Frontal cortex (tissue), 4 donors: ENCODE results near the gene NRXN3. TPM values are rescaled to one million over a fixed set of nuclear protein-coding genes. Genes with fewer than 3 reads are reported as not detected.

ENCODE experiments used
- DNase-seq, 2 donors: peaks; one replicate each; pipeline ENCODE4 v3.0.0; 2012; ENCODE audit warnings: low spot score in 2 of 2
- FAIRE-seq: peaks from 2 replicates; lab custom pipeline; 2012; peaks lifted over from hg19 to GRCh38; lab: Jason Lieb, UNC
- total RNA-seq: library from RNA; depleted of rRNA; stranded (reverse); fragments of >200 nt; gene quantifications from one replicate; pipeline ENCODE4 v1.2.3, GENCODE V29; 2014
- donor health status: control.
- donor health status: control.
- donor health status: control.

Gene NRXN3
- total RNA-seq, 1 donor from 2014 or later = 44.8 TPM

DNA sequence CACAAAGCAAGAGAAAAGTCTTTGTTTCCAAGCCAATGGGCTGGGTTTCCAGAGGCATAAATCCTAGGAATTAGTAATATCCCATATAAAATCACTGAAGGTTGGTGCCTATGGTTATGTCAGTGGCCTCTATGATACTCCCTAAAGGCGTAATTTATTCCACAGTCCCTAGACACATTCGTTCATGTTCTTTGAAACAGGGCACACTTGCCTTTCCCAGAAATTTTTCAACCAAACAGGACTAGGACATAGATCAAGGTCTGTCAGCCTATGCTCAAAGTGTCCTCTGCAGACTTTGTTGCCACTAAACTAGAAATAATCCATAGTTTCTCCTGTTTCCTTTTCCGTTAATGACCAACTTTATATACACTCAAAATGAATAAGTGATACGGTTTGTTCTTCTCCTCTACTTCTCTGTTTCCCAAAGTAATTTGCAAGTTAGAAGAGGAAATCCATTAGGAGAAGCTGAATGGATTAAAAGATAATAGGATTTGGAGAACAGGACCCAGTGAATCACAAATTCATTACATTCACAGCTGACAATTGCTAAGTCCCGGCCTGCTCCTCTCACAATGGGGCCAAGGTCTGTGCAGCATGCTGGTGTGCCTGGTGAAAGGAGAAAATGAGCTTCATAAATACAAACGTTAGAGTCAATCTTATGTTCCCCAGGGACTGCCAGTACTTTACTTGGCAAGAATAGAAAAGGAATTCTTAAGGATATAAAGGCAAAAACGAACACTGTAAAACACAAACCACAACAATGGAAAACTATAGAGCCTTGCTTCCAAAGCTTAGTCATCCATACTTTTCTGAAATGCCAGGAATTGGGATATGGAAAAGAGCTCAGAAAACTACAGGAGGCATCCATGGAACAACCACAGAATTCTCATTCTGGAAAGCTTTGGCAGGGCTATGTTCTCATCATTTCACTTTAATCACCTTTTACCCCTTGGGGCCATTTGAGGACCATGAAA, 966.2 kb downstream of the NRXN3 start:
- DNase-seq (no peak), FAIRE-seq (no peak)

DNA sequence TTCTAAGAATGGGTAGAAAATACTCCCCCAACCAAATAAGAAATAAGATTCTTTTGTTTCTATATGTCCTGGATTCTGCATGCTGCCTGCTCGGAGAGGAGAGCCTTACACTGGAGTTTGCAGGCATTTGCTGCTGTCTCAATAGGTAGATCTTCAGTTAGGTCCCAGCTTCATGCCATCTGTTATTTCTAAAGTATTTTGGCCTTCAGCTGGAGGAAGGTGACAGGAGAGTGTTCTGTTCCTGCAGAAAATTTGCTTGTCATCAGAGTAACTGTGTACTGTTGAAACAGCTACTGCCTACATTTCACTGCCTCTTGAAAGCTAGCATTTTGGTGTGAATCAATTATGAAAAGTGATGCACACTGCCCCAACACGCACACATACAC, 966.9 kb downstream of the NRXN3 start:
- no peak for DNase-seq

DNA sequence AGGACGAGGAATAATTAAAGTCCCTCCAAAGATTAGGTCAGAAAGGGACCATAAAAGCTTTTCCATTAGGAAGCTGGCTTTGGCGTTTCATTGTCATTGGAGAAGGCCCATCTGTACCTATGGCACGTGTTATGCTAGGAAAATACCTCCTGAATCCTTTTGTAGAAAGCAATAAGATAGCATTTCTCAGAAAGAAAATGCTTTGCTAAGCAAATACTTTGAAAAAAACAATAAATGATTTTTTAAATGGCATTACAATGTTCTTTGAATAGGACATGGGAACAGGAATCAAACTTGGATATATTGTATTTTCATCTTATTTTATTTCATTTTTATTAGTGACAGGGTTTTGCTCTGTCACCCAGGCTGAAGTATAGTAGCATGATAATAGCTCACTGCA, 967.7 kb downstream of the NRXN3 start:
- FAIRE-seq (no peak), DNase-seq (no peak)

More for the DNA sequence above, 966.9 kb downstream of the NRXN3 start:
- no peak for FAIRE-seq

DNA sequence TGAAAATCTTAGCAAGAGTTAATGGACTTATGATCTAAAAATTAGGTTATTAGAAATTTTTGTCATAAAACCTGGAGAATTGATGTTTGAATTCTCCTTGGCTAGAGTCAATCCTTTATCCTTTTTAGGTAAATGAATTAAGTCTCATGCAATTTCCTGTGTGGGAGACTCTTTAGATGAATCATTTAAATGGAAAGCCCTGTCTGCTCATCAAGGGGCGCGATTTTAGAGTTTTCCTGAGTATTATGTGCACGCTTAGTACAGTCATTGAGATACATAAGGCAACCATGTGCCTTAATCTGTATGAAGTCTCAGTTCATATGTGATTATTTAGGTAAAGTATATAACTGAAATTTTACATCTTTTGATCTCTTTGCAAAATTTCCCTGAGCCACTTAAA, 974.7 kb downstream of the NRXN3 start:
- FAIRE-seq (no peak), DNase-seq (no peak)

DNA sequence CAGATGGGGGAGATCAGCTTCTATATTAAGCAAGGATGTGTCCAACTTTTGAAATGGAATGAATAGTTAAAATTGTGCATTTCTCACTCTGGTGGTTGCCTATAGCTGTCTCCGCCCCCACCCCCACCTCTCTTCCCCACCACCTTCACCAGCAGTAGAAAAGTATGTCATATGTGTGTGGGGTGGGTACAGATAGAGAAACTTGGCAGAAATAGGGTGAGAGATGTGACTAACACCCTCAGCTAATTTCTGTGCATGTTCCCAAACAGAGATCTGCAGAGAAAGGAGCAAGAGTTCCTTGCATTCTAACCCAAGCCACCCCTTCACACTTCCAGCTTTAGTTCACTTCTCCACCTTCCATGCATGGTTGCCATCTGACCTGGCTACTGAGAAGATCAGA, 980.1 kb downstream of the NRXN3 start:
- no peak for FAIRE-seq
- DNase-seq = no peak

DNA sequence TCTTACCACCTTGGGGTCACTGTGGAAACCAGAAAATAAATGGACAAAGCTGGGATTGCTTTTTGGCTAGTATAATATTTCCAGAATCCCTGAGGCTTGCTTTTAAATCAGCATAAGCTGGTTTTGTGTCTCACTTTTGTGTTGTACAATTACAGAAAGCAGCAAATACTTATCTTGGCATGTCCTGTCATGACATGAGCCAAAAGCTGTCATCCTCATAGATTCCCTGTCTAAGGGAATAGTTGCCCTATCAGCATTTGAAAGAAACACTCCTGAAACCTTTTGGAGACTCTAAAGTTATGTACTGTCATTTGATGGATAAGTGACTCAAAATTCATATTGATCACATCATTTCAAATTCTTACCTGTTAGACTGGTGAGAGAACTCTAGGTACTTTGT, 987.2 kb downstream of the NRXN3 start:
- no peak for FAIRE-seq

DNA sequence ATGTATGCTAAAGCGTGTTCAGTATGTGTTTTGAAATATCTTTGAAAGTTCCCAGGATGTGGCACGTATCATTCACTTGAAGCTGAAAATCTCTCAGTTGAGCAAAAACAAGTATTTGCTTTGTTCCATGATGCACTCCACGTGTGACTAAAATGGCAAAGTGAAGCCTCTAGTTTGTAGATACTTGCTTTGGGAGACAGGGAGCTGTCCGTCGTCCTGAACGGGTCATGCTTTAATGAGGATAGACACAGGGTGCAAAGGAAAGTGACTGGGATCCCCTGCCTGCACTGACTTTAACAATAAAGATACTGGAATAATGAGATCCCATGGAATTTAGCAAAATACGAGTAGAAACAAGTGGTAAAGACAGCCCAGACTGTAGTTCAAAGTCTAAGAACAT, 991.4 kb downstream of the NRXN3 start:
- FAIRE-seq = no peak
- DNase-seq = no peak

More for the DNA sequence above, 987.2 kb downstream of the NRXN3 start:
- no peak for DNase-seq

DNA sequence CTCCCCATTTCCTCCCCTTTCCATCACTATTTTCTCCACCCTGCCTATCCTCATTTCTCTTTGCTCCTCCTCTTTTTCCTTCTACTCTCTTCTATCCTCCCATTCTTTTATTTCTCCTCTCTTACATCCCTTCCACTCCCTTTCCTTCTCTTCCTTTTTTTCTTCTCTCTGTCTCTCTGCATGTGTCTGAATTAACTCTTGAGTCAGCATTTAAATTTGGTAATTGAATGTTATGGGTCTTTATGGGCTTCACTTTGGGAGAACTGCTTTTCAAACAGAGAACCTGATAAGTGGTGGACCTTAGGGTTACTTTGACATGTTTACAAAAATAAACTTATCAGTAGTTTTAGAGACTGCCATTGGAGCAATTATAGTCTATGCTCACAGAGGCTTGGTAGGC, 992.7 kb downstream of the NRXN3 start:
- FAIRE-seq = no peak
- no peak for DNase-seq

DNA sequence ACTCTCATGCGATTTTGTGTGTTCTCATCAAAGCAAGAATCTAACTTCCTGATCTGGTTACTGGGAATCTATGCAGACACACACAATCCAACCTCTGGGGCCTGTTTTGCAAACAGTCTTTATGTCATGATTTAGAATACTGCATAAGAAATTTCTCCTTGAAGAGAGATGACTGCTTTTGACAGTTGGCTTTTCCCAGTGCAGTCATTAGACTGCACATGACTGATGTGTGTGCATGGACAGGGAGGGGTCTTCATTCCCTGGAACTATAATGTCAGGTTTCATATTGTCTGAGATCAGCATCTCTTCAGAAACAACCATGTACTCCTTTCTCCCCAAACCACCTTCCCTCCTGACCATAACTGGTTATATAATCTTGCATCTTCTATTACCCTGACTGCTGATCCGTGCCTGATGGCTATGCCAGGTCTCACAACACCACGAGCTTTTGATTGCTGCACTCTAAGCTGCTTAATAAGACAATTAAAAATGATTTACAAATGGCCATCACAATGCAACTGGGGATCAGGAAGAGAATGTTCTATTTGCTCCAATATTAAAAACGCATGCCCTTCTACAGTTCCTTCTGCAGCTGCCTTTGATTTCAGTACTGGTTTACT, 995.4 kb downstream of the NRXN3 start:
- no peak for FAIRE-seq
- no peak for DNase-seq

DNA sequence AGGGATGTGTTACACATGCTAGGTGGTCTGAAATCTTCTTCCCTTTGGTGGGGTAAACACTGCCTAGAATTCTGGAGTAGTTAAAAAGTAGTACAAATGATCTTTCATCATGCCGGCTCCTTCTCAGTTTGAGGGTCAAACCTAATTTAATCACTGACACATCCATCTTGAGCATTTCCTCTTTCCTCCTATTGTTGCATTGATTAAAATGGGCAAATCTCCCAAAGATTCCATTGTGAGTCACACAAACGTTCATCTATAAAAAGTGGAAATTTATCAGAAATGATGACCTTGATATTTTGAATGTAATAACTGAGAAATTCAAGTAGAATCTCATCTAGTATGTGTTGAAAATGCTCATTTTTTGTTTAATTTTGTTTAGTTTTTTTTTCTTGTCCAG, 996.0 kb downstream of the NRXN3 start:
- DNase-seq (no peak), FAIRE-seq (no peak)

DNA sequence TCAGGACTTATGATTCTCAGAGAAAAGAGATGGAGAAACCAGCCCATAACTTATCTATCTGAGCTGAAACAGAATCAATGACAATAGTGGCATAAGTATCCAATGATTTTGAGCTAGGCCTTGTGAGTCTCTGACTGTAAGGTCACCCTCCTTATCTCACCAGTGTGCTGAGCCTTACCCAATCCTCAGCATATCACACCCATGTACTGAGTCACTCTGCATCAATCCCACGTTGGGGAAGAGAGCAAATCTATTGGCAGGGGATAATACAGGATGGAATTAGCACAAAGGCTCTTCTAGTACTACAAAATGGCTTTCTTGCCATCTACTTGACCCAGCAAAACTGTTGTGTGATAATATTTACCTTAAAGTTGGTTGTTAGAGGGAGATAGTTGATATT, 997.8 kb downstream of the NRXN3 start:
- FAIRE-seq = no peak
- no peak for DNase-seq

DNA sequence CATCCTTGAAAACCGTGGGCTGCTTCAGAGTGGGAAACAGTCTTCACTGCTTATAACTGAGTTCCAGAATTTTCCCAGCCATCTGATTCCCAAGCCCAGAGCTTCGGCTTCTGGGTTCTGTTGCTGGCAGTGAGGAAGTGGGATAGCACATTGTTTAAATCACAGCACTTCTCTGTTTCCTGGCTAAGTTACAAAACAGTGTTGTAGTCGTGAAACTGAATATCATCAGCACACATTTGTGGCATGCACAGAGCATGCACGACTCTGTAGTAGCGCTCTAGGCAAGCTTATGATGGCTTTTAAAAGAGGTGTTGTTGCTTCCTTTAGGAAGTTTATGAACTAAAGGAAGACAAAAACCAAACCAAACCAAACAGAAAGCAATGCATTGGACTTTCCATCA, 1005.5 kb downstream of the NRXN3 start:
- FAIRE-seq (no peak), DNase-seq (no peak)

DNA sequence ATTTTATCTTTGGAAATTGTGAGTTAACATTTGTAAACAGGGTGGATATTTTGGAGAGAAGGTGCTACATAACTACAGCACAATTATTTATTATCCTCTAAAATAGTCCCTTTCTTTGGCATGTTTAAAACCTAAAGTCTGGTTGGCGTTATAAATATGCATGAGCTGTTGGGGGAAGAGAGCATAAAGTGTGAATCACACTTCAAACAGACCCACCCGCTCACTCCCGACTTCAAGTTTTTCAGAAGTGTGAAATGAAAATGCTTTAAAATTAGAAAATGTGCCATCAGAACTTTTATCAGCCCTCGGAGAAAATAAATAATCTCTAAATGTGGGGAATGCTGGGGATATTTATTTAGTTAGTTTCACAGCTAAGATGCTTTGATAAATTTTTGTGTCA, 1006.9 kb downstream of the NRXN3 start:
- FAIRE-seq (no peak), DNase-seq (no peak)

DNA sequence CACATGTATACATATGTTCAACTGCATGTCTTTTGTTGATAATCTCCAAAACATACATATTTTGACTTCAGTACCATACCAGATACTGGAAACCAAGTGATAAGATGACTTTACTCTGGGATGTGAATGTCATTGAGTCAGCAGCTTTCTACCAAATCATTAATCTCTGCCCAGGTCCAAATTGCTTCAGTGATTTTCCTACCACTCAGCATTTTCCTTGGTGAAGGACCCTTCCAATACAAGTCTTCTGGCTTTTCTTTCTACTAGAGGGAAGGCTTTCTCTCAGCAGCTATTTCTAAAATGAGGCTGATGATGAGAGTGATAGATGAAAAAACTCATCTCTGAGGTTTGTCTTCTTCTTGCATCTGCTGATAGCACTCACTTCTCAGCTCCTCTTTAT, 1008.5 kb downstream of the NRXN3 start:
- DNase-seq (no peak), FAIRE-seq (no peak)

DNA sequence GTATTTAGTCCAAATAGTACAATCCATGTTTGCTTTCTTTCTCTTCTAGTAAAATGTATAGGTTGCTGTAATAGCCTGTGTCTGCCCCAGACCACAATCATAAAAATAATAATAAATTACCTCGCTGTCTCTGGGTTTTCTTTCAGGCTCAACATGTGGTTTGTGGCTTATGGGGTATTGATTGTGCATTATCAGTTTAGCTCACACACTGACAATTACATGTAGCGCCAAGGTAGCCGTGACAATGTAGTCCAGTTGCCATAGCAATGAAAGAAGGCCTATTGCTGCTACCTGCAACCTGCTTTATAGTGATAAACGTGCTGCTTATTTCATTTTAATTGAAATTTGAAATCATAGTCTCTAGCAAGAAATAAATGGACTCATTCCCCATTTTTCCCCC, 1009.8 kb downstream of the NRXN3 start:
- DNase-seq = no peak
- FAIRE-seq = no peak

DNA sequence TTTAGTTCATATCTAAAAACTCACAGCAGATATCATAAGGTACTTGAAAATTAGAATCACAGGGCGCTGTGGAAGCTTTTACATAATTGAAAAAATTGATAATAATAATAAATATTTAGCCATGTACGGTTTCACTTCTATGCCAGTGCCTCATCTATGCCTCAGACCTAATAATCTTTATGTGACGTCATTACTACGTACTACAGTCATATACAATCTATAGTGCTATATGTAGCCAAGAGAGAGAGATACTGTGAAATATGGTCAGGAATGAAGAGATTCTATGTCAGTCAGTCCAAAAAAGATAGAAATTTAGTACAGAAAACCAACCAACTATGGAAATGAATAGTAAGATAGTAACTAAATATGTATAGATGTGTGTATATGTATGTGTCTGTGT, 1010.5 kb downstream of the NRXN3 start:
- FAIRE-seq (no peak), DNase-seq (no peak)

DNA sequence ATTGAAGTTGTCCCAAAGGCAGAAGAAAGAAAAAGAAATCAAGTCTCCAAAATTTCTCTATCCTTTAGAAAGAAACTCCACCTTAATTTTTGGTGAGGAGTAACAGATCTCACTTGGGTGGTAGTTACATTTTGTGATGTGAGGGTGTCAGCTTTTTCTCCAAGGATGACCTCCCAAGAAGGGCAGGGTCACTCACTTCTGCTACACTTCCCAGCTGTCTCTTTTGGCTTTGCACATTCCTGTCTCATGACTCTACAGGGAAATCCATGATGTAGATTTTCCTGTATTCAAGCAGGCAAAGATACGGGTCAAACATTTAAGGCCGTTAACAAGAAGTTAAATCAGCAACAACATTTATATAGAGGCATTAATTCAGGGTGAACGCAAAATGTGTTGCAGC, 1016.4 kb downstream of the NRXN3 start:
- DNase-seq (no peak), FAIRE-seq (no peak)

DNA sequence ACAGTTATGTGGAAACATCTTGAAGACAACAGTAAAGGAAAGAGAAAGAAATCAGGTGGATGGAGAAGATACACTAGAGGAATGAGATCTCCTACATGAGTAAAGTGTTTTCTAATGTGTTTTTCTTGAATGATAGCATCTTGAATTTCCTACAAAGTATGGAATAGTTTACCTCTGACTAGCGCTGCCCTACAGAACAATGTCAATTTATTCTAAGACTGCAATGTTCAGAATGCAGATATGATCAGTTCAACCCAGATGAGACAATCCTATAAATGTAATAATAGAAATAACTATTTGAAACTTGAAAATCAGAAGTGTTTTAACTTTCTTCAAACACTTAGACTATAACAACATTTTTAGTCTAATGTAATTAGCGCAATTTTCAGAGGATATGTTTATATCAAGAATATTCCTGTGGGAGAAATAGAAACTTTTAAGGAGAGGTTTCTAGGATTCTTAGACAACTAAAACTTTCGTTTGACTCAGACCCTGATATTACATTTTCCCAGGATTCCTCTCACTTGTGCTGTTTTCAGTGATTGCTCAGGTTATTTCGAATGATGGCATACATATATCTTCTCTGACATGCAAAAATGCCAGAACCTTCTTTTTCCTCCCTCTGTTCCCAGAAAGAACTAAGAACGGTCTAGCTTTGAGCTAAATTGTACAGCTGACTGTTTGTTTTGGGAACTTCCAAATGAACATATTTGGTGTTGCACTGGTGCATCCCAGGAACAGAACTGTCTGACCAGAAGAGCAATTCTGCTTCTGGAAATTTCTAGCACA, 1023.7 kb downstream of the NRXN3 start:
- DNase-seq (no peak), FAIRE-seq (no peak)

DNA sequence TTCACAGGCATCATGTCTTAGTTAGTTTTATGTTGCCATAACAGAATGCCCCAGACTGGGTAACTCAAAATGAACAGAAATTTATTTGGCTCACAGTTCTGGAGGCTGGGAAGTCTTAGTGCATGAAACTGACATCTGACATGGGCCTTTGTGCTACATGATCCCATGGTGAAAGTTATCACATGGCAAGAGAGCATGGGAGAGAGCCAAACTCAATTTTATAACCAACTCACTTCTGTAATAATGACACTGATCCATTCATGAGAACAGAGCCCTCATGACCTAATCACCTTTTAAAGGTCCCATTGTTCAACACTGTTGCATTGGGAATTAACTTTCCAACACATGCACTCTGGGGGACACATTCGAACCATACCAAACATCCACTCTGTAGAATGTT, 1026.0 kb downstream of the NRXN3 start:
- DNase-seq (no peak), FAIRE-seq (no peak)

DNA sequence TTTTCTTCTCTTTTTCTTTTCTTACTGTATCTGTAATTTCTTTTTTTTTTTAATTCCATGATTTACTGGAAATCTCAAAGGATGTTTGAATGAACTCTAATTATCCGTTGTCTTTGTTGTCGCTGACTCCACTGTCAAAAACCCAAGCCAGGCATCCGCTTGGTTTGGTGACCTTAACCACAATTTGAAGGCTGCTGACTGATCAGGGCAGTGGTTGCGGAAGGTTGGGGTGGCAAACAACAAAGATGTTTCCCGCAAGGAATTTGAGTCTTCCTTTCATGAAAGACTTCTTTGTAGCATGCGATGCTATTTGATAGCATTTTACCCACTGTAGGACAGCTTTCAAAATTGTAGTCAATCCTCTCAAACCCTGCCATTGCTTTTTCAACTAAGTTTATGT, 1027.3 kb downstream of the NRXN3 start:
- DNase-seq (no peak), FAIRE-seq (no peak)

DNA sequence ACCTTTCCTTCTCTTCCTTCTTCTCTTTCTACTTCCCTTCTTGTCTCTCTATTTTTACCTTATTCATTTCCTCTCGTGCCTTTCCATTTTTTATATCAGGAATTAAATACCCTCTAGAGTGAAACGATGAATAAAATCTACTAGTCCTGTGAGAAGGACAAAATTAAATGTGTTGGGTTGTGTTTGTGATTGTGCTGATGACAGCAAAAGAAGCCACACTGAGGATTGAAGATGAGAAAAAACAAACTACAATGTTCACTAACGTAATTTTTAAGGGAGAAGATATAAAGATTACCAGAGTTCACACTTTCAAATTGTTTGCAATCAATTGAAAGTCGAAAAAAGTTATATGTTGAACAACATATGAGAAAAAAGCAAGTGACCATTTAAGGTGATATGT, 1029.0 kb downstream of the NRXN3 start:
- FAIRE-seq (no peak), DNase-seq (no peak)
